ENCODE measurements around the gene OR10G3.

- TF ChIP-seq POLR2A (IDR thresholded peaks at IDR 0.05) (no peak), CTCF (IDR thresholded peaks at IDR 0.05) (peak; percentile 72 to 90 (median 78))
These were observed 22.6 kb downstream of the OR10G3 start for GRCh38 chr14:21557084-21557901.
